Fibroblast of skin of scalp (primary cell): Measurements from ENCODE around the gene KRR1. TPM values are rescaled to one million over a fixed set of nuclear protein-coding genes. Genes with fewer than 3 reads are reported as not detected.
A peak's percentile ranks its signal among the peaks of the same experiment; 100 is the strongest.

Source experiments
- DNase-seq: peaks from one replicate; pipeline ENCODE4 v3.0.0-alpha.2; 2013
- polyA plus RNA-seq, 2 experiments: library from polyadenylated mRNA; unstranded; fragments of 120-200 nt; gene quantifications; one replicate each; pipeline ENCODE4 v1.2.1, GENCODE V29; 2013; ENCODE audit not compliant: insufficient read length in 2 of 2

KRR1 gene
- 28.2 TPM for polyA plus RNA-seq (2013, experiment 1 of 2; ENCODE audit: insufficient read length)
- polyA plus RNA-seq (2013, experiment 2 of 2; ENCODE audit: insufficient read length): 35.6 TPM

DNA sequence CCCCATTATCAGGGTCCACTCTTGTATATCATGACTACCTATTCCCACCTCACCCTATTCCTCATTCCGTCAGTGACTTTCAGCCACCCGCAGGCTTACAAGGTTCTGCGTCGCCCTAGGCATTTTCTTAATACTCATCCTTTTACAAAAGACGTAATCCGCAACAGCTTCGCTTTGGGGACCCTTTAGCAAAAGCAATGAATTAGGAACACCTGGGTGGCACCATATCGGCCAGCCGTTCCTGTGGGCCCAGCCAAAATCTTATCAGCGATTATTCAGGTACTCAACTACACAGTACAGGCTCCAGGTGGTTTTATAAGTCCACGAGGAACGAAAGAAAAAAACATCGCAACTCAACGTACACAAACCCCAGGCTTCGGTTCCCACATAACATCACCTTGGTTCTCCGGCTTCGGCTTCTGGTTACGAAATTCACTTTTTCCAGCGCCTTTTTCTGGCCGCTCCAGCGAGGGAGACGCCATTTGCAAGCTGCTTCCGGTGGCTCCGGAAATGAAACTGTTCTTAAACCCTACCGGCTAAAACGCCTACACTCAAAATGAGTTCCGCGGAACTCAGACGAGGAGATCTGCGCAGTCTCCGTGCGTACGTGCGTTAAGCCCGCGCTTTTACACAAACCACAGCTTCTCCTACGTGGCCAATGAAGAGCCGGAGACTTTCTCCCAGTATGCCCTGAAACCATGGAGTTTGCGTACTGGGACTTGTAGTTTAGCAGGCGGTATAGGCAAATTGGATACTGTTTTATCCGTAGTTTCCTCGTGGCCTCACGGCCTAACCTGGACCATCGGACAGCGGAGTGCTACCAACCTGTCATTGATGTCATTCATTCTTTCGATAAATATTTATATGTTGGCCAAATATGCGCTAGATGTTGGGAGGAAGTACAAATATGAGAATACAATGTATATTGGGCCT, at the start of gene KRR1:
KRR1 (minus strand) TSS at position 494 of the 933 bp plus-strand sequence; CDS start at position 482, 12 bp downstream.
- DNase-seq: peak; percentile 99

DNA sequence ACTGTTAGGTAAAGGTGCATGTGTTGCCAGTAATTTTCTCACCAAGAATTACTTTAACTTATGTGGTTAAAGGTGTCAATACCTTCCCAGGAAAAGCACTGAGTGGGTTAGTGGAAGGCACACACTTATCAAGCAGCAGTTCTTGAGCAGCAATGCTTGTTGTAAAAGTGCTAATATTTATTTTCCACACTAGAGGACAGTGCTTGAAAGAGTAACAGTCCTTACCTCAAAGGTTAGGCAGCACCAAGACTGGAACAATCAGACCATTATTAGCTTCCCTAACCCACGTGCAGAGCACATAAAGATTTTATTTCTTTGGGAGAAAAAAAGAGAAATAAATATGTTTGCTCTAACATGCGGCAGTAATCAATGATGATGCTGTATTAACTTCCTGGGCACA, 48.8 kb upstream of the KRR1 start:
- peak; percentile 54 for DNase-seq

GRCh38 chr12:75558287-75558686, 46.9 kb upstream of the KRR1 start:
- no peak for DNase-seq

DNA sequence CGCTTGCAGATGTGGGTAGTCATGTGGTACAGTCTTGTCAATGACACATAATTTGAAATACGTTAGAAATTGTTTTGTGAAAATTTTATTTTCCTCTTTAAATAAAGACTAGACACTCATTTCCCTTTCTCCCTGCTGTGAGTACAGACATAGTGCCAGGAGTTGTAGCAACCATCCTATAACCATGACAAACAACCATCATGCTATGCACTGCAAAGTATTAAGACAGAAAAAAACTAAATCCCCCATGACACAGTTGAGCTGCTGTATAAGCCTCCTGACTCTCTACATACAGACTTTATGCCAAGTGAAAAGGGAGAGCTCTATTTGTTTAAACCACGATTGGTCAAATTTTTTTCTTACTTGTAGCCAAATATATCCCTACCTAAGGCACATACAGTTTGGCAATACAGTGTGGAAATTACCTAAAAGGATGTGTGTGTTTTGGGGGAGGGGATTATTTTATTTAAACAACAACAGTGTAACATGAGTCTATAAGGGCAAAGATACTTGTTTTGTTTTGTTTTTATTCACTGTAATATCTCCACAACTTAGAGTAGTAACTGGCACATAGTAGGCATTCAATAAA, 45.0 kb upstream of the KRR1 start:
- peak; percentile 9 for DNase-seq

GRCh38 chr12:75554556-75554880, 43.1 kb upstream of the KRR1 start:
- DNase-seq: no peak

GRCh38 chr12:75553836-75554555, 42.6 kb upstream of the KRR1 start:
- DNase-seq: peak; percentile 66

DNA sequence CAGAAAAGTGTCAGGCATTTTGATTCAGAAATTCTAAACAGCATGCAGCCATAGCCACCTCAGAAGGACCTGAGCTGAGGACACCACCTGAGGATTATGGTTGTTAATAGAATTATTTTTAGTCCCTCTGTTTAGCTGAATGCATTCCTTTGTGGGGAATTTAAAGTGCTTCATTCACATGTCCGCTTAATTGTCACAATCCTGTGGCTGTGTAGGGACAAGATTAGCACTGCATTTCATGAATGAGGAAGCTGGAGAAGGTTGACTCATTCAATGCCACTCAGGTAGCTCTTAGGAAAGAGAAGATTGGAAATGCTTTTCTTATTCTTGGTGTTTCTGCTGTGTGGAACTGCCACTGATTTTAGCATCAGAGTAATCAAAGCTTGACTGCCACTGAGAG, 42.0 kb upstream of the KRR1 start:
- DNase-seq: peak; percentile 25

GRCh38 chr12:75551477-75551876, 40.1 kb upstream of the KRR1 start:
- DNase-seq: no peak

GRCh38 chr12:75550401-75551240, 39.2 kb upstream of the KRR1 start:
- peak; percentile 18 for DNase-seq

GRCh38 chr12:75549989-75550388, 38.6 kb upstream of the KRR1 start:
- no peak for DNase-seq

- DNase-seq: no peak
Observed at GRCh38 chr12:75548879-75549278, 37.5 kb upstream of the KRR1 start.

DNA sequence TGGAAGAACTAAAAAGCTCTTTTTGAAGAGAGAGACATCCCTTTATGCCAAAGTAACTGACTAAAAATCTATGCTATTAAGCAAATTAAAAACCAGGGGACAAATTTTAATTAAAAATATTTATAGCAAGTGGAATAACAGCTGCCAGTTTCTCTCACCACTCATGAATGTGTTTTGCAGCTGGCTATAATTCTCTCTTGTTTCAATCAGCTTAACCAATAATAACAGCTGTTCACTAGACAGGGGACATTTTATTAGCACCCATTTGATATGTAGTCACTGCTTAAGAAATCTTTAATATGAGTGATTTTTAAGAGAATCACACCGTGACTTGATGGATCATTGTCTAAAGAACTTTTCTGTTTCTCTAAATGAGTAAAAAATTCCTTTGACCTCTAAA, 34.2 kb upstream of the KRR1 start:
- DNase-seq: no peak

DNA sequence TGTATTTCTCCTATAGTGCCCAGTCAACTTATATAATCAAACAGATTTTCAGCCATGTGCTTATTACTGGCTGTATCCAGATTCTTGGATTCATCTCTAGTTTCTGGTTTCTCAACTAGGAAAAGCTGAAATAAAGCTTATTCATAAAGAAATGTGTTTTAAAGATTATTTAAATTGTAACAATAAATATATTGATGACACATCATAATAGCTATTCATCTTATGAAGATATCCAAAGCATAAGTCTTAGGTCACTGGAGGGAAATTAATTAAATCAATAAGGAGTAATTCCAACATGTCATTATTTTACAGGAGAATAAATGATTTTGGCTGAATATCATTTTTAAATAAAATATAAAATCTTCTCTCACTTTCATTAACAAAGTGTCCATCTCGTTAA, 32.1 kb upstream of the KRR1 start:
- DNase-seq: no peak

DNA sequence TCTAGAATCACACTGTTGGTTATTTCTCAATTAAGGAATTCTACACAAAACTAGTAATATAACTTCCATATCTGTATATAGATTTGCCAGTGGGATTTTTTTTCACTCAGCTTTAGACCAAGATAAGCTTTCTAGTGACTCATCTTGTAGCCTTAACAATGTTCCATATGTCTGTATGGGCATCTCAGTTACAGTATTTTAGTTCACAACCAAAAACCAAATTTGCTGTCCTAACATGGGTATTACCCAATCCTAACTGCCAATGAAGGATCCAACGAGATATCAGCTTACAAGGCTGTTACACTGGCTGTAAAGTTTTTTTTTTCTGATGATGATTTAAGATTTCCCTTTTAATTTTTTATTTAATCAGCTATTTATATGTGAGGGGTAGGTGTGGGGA, 31.5 kb upstream of the KRR1 start:
- no peak for DNase-seq

GRCh38 chr12:75539889-75540288, 28.5 kb upstream of the KRR1 start:
- DNase-seq: no peak

DNA sequence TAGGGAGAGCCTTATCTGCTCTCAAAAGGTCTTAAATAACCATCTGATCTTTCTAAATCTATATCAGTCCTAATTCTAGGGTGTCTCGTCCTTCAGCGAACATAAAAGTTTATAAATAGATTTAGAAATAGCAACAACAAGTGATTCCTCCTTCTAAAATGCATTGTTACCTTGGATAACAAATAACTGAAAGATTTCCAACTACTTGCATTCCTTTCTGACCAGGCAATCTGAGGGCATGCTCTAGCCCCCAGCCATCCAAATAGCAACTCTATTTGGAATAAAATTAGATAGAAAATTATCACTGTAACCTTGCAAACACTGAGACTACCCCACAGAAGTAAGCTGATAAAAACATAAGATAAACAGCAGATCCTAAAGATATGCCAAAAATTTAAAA, 21.8 kb upstream of the KRR1 start:
- no peak for DNase-seq

DNA sequence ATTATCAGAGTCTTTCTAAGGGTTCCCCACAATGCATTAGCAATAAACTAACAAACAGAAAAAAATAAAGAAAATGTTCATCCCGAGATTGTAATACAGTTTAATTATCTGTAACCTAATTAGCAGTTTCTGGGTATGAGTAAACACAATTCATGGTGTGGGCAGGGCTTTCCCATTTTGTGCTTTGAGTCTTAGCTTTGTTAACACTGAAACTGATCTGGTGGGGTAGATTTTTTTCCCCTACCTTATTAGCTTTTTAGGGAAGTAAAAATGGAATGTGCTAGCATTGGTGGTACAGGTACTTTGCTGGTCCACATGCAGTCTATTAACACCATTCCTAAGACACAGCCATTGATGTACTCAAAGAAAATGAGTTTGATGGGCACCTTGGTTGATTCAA, 18.4 kb upstream of the KRR1 start:
- no peak for DNase-seq

- DNase-seq: no peak
Observed at GRCh38 chr12:75529316-75529715, 17.9 kb upstream of the KRR1 start.

DNA sequence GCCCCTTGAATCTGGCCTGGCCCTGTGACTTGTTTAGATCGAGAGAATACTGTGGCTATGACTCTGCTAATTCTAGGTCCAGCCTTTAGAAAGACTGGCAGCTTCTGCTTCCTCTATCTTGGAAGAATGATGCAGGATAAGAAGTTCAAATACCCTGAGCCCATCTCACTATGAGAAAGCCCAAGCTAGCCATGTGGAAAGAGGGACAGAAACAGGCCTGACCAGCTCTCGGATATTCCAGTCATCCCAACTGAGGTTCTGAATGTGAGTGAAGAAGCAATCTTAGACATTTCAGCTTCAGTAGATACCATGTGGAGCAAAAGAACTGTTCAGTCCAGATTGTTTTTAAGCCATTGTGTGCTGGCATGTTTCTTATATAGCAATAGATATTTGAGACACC, 17.3 kb upstream of the KRR1 start:
- DNase-seq: no peak

- DNase-seq: no peak
Observed at GRCh38 chr12:75528272-75528671, 16.9 kb upstream of the KRR1 start.

DNA sequence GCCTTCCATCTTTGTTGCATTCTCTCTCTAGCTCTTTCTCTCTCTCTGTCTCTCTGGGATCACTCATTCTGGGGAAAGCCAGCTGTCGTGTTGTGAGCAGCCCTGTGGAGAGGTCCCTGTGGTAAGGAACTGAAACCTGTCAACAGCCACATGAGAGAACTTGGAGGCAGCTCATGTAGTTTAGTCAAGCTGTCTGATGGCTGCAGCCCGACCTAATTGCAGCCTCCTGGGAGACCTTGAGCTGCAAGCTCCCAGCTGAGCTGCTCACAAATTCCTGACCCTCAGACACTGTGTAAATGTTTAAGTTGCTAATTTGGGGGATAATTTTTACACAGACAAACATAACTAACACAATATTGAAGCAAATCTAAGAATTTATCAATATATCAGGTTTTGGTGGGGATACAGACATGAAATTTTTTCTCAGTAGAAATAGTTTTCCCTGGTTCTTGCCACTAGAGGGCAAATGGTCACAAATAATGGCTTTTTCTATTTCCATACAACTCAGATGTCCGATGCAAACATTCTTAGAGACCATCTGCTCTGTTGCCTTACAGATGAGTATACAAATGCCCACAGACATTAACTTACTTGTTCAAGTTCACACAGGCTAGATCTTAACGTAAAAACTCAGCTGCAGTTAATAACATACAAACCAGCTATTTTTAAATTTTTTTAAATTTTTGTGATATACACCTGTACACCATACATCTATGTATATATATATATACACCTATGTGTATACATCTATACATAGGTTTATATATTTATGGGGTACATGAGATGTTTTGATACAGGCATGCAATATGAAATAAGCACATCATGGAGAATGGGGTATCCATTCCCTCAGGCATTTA, 15.5 kb upstream of the KRR1 start:
- peak; percentile 73 for DNase-seq
